K562 (cell line): Measurements from ENCODE around the gene MYRIP. TPM values are rescaled to one million over a fixed set of nuclear protein-coding genes. Genes with fewer than 3 reads are reported as not detected.

ENCODE experiments used
- ATAC-seq: fragments of 200-7000 bp; cut with Tn5 transposase; 3 replicates; pipeline ENCODE4 v1.9.1; 2020; ENCODE audit warnings: moderate library complexity
- BruUV-seq: library from RNA; stranded (reverse); fragments of 400-500 nt; replicated peaks from 2 replicates; lab custom pipeline; 2021; lab: Mats Ljungman, UMichigan
- CTCF ChIA-PET: fragments of 300-600 bp; formaldehyde crosslinking; extraction: SDS; loops from one replicate; lab custom pipeline; 2021; ENCODE audit warnings: low intra/inter-chr PET ratio; lab: Yijun Ruan, JAX
- POLR2A ChIA-PET: fragments of 300-600, 350-650 bp; sonication (Branson Sonifier 250); formaldehyde crosslinking; extraction: SDS; loops from one replicate; lab custom pipeline; 2021; ENCODE audit warnings: antibody characterized with exemption, inconsistent platforms; lab: Yijun Ruan, JAX
- DNase-seq, 4 experiments: peaks; one replicate each; pipeline versions ENCODE4 v3.0.0 to v3.0.0-alpha.2; 2011 to 2018; ENCODE audit warnings: low spot score in 3 of 4, mixed read lengths in 3 of 4; ENCODE audit errors: extremely low read depth in 1 of 4
- FAIRE-seq: peaks from 2 replicates; lab custom pipeline; 2011; peaks lifted over from hg19 to GRCh38; lab: Jason Lieb, UNC
- H2AFZ ChIP-seq: 2 replicates; pipeline ENCODE4 v1.6.0; 2011; ENCODE audit warnings: low read depth, low read length, control low read depth, inconsistent platforms
- H3K27ac ChIP-seq: fragments of 200-600 bp; 3 replicates; pipeline ENCODE4 v1.8.0; 2011; ENCODE audit warnings: low read depth, mild to moderate bottlenecking, control low read depth, inconsistent platforms, low read length, moderate library complexity, mixed read lengths; ENCODE audit errors: extremely low read depth
- H3K27me3 ChIP-seq, 2 experiments: fragments of 300-600 bp in 1 of 2; 2 replicates in 1 of 2; 3 replicates in 1 of 2; pipeline versions ENCODE4 v1.6.0 to v1.8.0; 2011; ENCODE audit warnings: inconsistent platforms in 2 of 2, low read length in 2 of 2, mild to moderate bottlenecking in 1 of 2, mixed read lengths in 1 of 2, moderate library complexity in 1 of 2; ENCODE audit not compliant: control insufficient read depth in 2 of 2, insufficient read depth in 2 of 2
- H3K36me3 ChIP-seq: fragments of 300-600 bp; 3 replicates; pipeline ENCODE4 v1.8.0; 2011; ENCODE audit warnings: mild to moderate bottlenecking, low read length, inconsistent platforms; ENCODE audit not compliant: control insufficient read depth, insufficient read depth
- H3K4me1 ChIP-seq, 2 experiments: fragments of 200-600 bp in 1 of 2; replicated peaks in 1 of 2; 2 replicates in 1 of 2; 3 replicates in 1 of 2; pipeline versions ENCODE4 v1.5.1 to v1.8.0; 2011; ENCODE audit warnings: inconsistent platforms in 2 of 2, low read length in 2 of 2, mild to moderate bottlenecking in 1 of 2, mixed read lengths in 1 of 2, moderate library complexity in 1 of 2; ENCODE audit not compliant: control insufficient read depth in 2 of 2, insufficient read depth in 2 of 2
- H3K4me2 ChIP-seq: 2 replicates; pipeline ENCODE4 v1.6.1; 2011; ENCODE audit warnings: low read length, control low read depth, inconsistent platforms, mixed read lengths; ENCODE audit not compliant: insufficient read depth
- H3K4me3 ChIP-seq: fragments of 200-600 bp; sonication (generic), shearing (Covaris generic); 2 replicates; pipeline ENCODE4 v1.5.1; 2016; ENCODE audit warnings: control low read depth, inconsistent platforms
- H3K79me2 ChIP-seq: fragments of 200-600 bp; 3 replicates; pipeline ENCODE4 v1.8.0; 2011; ENCODE audit warnings: low read length, inconsistent platforms; ENCODE audit not compliant: control insufficient read depth, insufficient read depth
- H3K9ac ChIP-seq, 2 experiments: 2 replicates each; pipeline versions ENCODE4 v1.6.0 to v1.6.1; 2011; ENCODE audit warnings: low read depth in 2 of 2, low read length in 2 of 2, control low read depth in 1 of 2, inconsistent platforms in 1 of 2, mild to moderate bottlenecking in 1 of 2, mixed read lengths in 1 of 2; ENCODE audit not compliant: insufficient read depth in 1 of 2
- H3K9me1 ChIP-seq: one replicate; pipeline ENCODE4 v1.6.0; 2011; ENCODE audit warnings: inconsistent platforms, mild to moderate bottlenecking, low read length, moderate library complexity; ENCODE audit not compliant: control insufficient read depth, insufficient read depth
- H3K9me3 ChIP-seq: replicated peaks from 2 replicates; pipeline ENCODE4 v1.5.1; 2011; ENCODE audit warnings: low read depth, low read length, inconsistent platforms; ENCODE audit not compliant: control insufficient read depth, insufficient read depth
- H4K20me1 ChIP-seq: replicated peaks from 2 replicates; pipeline ENCODE4 v1.6.1; 2011; ENCODE audit warnings: low read length, inconsistent platforms, mixed read lengths; ENCODE audit not compliant: control insufficient read depth, insufficient read depth
- ARHGAP35 ChIP-seq: fragments of 450-650 bp; IDR thresholded peaks from 2 replicates; pipeline ENCODE4 v1.6.1; 2018; ENCODE audit not compliant: partially characterized antibody
- DDX20 ChIP-seq: fragments of 450-650 bp; IDR thresholded peaks from 2 replicates; pipeline ENCODE4 v1.6.1; 2016; ENCODE audit warnings: missing genetic modification characterization, low read depth, mild to moderate bottlenecking, missing compliant biosample characterization, moderate library complexity
- FOXA1 ChIP-seq: fragments of 450-650 bp; IDR thresholded peaks from 2 replicates; pipeline ENCODE4 v1.6.1; 2016; ENCODE audit warnings: mild to moderate bottlenecking, borderline replicate concordance
- IFI16 ChIP-seq: fragments of 250-450 bp; sonication (Bioruptor Pico); IDR thresholded peaks from 2 replicates; pipeline ENCODE4 v2.1.2; 2022; ENCODE audit warnings: mild to moderate bottlenecking, inconsistent platforms
- KLF16 ChIP-seq: IDR thresholded peaks from 2 replicates; pipeline ENCODE4 v1.6.1; 2016; ENCODE audit warnings: antibody characterized with exemption
- L3MBTL2 ChIP-seq: fragments of 450-650 bp; IDR thresholded peaks from 2 replicates; pipeline ENCODE4 v1.6.1; 2016; ENCODE audit warnings: mild to moderate bottlenecking, moderate library complexity
- RAD21 ChIP-seq, 2 experiments: fragments of 250-450 bp in 1 of 2; fragments of 450-650 bp in 1 of 2; sonication (Bioruptor Pico) in 1 of 2; formaldehyde crosslinking in 1 of 2; IDR thresholded peaks in 1 of 2; conservative IDR thresholded peaks in 1 of 2; 2 replicates each; pipeline versions ENCODE4 v1.4.0 to v1.8.0; 2020 to 2022; ENCODE audit warnings: mild to moderate bottlenecking in 2 of 2, moderate library complexity in 1 of 2
- RCOR1 ChIP-seq, 2 experiments: IDR thresholded peaks; 2 replicates each; pipeline ENCODE4 v1.6.1; 2012; ENCODE audit warnings: low read depth in 2 of 2, low read length in 2 of 2, borderline replicate concordance in 1 of 2, improper control_type of control experiment in 1 of 2
- SP1 ChIP-seq: sonication (generic); formaldehyde crosslinking; IDR thresholded peaks from 2 replicates; pipeline ENCODE4 v1.8.1; 2022; ENCODE audit warnings: mild to moderate bottlenecking, missing genetic modification reagents
- ZNF79 ChIP-seq: fragments of 250-450 bp; sonication (Bioruptor Pico); IDR thresholded peaks from 2 replicates; pipeline ENCODE4 v1.4.0; 2020; ENCODE audit warnings: low read depth, mild to moderate bottlenecking, moderate library complexity
- in situ Hi-C: fragments of 300-500 bp; cut with MboI; formaldehyde crosslinking; loops from 4 replicates; pipeline ENCODE4 v1.15.0; 2018; ENCODE audit warnings: inconsistent platforms, mixed read lengths
- intact Hi-C: fragments of 100-400 bp; cut with micrococcal nuclease; formaldehyde crosslinking; loops from 2 replicates; pipeline ENCODE4 v1.14.2; 2022
- polyA plus RNA-seq, 8 experiments: library from polyadenylated mRNA; depleted of rRNA in 4 of 8; stranded (reverse) in 5 of 8; unstranded in 3 of 8; fragments of >200 nt; fragmentation: Nextera tagmentation in 2 of 8; fragmentation: Illumina TruSeq in 1 of 8; extraction: Ambion mirVana in 2 of 8; extraction: Trizol in 1 of 8; gene quantifications; 2 replicates each; pipeline versions ENCODE4 v1.2.1 to v1.2.3, GENCODE V29; 2011 to 2014; ENCODE audit warnings: inconsistent platforms in 1 of 8, missing spikeins in 1 of 8
- total RNA-seq, 7 experiments: library from RNA; depleted of rRNA in 6 of 7; stranded (reverse); fragments of >200 nt in 6 of 7; fragmentation: Illumina TruSeq in 2 of 7; extraction: Trizol in 2 of 7; gene quantifications; 2 replicates each; pipeline versions ENCODE4 v1.2.1 to v1.2.3, GENCODE V29; 2011 to 2021; ENCODE audit warnings: low replicate concordance in 1 of 7
- TF ChIP-seq, protein P1 (sequence below), 2 experiments: fragments of 450-650 bp; IDR thresholded peaks; 2 replicates each; pipeline ENCODE4 v1.6.1; 2016
- TF ChIP-seq, protein P2 (sequence below): IDR thresholded peaks from 3 replicates; pipeline ENCODE4 v1.6.1; 2011; ENCODE audit warnings: borderline replicate concordance, mild to moderate bottlenecking; ENCODE audit not compliant: insufficient read length, insufficient read depth
- TF ChIP-seq, protein P3 (sequence below): IDR thresholded peaks from 2 replicates; pipeline ENCODE4 v1.6.1; 2014; ENCODE audit warnings: antibody characterized with exemption
- TF ChIP-seq, protein P4 (sequence below): sonication (generic); formaldehyde crosslinking; IDR thresholded peaks from 2 replicates; pipeline ENCODE4 v1.8.0; 2022; ENCODE audit warnings: mild to moderate bottlenecking, missing genetic modification reagents
- TF ChIP-seq, protein P5 (sequence below): fragments of 250-450 bp; sonication (Bioruptor Pico); IDR thresholded peaks from 2 replicates; pipeline ENCODE4 v1.5.0; 2021

Gene MYRIP
- total and polyA plus RNA-seq, 9 of the 15 experiments (the other 6 are each of a cell fraction or from before 2014, with no cell fraction given): 0.03 to 0.12 TPM; not detected in 7

DNA sequence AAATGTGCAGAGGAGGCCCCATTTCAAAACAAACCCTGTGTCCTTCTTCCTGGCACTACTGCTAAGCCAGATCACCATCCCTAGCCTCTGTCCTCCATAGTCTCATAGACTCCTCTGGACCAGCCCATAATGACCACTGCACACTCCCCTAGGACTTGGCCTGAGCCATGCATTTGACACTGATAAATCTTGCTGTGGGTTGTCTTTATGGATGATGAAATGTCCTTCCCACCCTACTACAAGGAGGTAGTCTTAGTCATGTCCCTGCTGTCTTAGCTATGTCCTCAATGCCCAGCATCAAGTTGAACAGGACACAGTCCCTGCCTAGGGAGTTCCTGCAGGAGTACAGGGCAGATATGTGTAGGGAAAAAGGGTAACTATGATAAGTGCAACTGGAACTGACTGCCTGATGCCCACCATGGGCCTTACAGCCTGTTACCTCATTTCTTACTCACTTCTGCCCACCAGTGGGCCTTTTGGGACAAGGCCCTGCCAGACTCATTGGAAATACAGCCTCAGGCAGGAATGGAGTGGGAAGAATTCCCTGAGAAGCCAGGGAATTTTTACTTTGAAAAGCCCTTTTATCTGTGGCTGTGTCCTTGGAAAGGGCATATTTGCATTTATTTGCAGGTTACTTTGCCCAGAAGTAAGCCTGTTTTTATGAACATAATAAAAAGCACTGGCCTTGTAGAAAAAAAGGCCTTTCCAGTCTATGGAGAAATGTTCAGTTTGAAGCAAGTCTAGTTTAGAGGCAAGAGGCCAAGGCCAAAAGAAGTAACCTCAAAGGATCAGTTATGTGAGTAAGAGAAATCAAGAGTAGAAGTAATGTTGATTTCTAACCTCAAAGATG is 300.5 kb downstream of the MYRIP start:
- CTCF ChIA-PET: no interaction called here
- no peak overlapping the region for H3K4me3 ChIP-seq
- no TSS peak for BruUV-seq
- no peak overlapping the region for H3K4me2 ChIP-seq
- H3K27ac ChIP-seq: no peak overlapping the region
- no peak for DNase-seq
- FAIRE-seq: peak; percentile 49
- H3K9me1 ChIP-seq: no peaks in the 10 kb centered on the region
- H3K27me3 ChIP-seq: no peaks in the 10 kb centered on the region; a peak in 1 of 5 replicates
- no peak overlapping the region for H3K9ac ChIP-seq
- no peaks in the 10 kb centered on the region for H3K4me1 ChIP-seq
- H4K20me1 ChIP-seq: no peaks in the 10 kb centered on the region
- peak; percentile 86 for ATAC-seq
- in situ Hi-C loops: no loop called here
- POLR2A ChIA-PET: interaction anchor here (0.6 to 0.8 kb wide), 2 partner anchors 13 to 914 kb away, joined by 3 to 5 read pairs; no protein-coding TSS in a partner anchor
- H3K79me2 ChIP-seq: no peaks in the 10 kb centered on the region
- intact Hi-C loops: no loop called here
- H2AFZ ChIP-seq: no peak overlapping the region
- H3K36me3 ChIP-seq: no peaks in the 10 kb centered on the region
- H3K9me3 ChIP-seq: no peaks in the 10 kb centered on the region
- no peak for TF ChIP-seq ARHGAP35
- TF ChIP-seq, protein P1, sequence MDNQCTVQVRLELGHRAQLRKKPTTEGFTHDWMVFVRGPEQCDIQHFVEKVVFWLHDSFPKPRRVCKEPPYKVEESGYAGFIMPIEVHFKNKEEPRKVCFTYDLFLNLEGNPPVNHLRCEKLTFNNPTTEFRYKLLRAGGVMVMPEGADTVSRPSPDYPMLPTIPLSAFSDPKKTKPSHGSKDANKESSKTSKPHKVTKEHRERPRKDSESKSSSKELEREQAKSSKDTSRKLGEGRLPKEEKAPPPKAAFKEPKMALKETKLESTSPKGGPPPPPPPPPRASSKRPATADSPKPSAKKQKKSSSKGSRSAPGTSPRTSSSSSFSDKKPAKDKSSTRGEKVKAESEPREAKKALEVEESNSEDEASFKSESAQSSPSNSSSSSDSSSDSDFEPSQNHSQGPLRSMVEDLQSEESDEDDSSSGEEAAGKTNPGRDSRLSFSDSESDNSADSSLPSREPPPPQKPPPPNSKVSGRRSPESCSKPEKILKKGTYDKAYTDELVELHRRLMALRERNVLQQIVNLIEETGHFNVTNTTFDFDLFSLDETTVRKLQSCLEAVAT (IDR thresholded peaks at IDR 0.05): no peak
- TF ChIP-seq, protein P2, sequence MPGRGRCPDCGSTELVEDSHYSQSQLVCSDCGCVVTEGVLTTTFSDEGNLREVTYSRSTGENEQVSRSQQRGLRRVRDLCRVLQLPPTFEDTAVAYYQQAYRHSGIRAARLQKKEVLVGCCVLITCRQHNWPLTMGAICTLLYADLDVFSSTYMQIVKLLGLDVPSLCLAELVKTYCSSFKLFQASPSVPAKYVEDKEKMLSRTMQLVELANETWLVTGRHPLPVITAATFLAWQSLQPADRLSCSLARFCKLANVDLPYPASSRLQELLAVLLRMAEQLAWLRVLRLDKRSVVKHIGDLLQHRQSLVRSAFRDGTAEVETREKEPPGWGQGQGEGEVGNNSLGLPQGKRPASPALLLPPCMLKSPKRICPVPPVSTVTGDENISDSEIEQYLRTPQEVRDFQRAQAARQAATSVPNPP: no peak
- TF ChIP-seq KLF16: no peak
- no peak for TF ChIP-seq IFI16 (CRISPR knock-in tag)
- TF ChIP-seq, protein P3, sequence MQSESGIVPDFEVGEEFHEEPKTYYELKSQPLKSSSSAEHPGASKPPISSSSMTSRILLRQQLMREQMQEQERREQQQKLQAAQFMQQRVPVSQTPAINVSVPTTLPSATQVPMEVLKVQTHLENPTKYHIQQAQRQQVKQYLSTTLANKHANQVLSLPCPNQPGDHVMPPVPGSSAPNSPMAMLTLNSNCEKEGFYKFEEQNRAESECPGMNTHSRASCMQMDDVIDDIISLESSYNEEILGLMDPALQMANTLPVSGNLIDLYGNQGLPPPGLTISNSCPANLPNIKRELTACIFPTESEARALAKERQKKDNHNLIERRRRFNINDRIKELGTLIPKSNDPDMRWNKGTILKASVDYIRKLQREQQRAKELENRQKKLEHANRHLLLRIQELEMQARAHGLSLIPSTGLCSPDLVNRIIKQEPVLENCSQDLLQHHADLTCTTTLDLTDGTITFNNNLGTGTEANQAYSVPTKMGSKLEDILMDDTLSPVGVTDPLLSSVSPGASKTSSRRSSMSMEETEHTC: no peak
- TF ChIP-seq ZNF79: no peak
- TF ChIP-seq SP1 (CRISPR knock-in tag): no peak
- TF ChIP-seq FOXA1: no peak
- TF ChIP-seq RCOR1 (IDR thresholded peaks at IDR 0.05; ENCODE audit: borderline replicate concordance in 1 of 2, low read depth in 2 of 2, low read length in 2 of 2): no peak
- TF ChIP-seq, protein P4, sequence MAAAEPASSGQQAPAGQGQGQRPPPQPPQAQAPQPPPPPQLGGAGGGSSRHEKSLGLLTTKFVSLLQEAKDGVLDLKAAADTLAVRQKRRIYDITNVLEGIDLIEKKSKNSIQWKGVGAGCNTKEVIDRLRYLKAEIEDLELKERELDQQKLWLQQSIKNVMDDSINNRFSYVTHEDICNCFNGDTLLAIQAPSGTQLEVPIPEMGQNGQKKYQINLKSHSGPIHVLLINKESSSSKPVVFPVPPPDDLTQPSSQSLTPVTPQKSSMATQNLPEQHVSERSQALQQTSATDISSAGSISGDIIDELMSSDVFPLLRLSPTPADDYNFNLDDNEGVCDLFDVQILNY (CRISPR knock-in tag): no peak
- TF ChIP-seq L3MBTL2: no peak
- TF ChIP-seq, protein P5, sequence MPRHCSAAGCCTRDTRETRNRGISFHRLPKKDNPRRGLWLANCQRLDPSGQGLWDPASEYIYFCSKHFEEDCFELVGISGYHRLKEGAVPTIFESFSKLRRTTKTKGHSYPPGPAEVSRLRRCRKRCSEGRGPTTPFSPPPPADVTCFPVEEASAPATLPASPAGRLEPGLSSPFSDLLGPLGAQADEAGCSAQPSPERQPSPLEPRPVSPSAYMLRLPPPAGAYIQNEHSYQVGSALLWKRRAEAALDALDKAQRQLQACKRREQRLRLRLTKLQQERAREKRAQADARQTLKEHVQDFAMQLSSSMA: no peak
- TF ChIP-seq RAD21 (CRISPR knock-in tag; conservative IDR thresholded peaks at IDR 0.05 in 1 of 2, IDR thresholded peaks at IDR 0.05 in 1 of 2): peak in 1 of 2 experiments; percentile 31; a peak in 2 of 4 replicates
- no peak for TF ChIP-seq DDX20 (tag)
